A673 (cell line): ENCODE measurements around the gene CWF19L2. TPM values are rescaled to one million over a fixed set of nuclear protein-coding genes. Genes with fewer than 3 reads are reported as not detected.
"Not testable (repeated sequence)": the region's sequence is repeated elsewhere in the genome, so short reads cannot be mapped to it uniquely, and the experiment has no call there.

Source experiments
- BruUV-seq: library from RNA; stranded (reverse); fragments of 400-500 nt; replicated peaks from 2 replicates; lab custom pipeline; 2021; lab: Mats Ljungman, UMichigan
- CTCF ChIA-PET: fragments of 300-600 bp; sonication (Branson Sonifier 250); formaldehyde crosslinking; loops from one replicate; lab custom pipeline; 2022; ENCODE audit warnings: antibody characterized with exemption; lab: Charles Lee
- POLR2A ChIA-PET: fragments of 300-600 bp; sonication (Branson Sonifier 250); formaldehyde crosslinking; loops from one replicate; lab custom pipeline; 2022; ENCODE audit warnings: antibody characterized with exemption; ENCODE audit not compliant: low non-redundant PET; lab: Charles Lee
- DNase-seq: peaks from one replicate; pipeline ENCODE4 v3.0.0-alpha.2; 2015; ENCODE audit warnings: low spot score
- H3K27ac ChIP-seq: fragments of 200-600 bp; sonication (generic); 2 replicates; pipeline ENCODE4 v1.5.1; 2016; ENCODE audit warnings: mixed run types, low read depth, mild to moderate bottlenecking, mixed read lengths, antibody characterized with exemption, low read length; ENCODE audit not compliant: poor library complexity, severe bottlenecking
- H3K27me3 ChIP-seq: fragments of 200-600 bp; sonication (generic); replicated peaks from 2 replicates; pipeline ENCODE4 v1.6.1; 2017; ENCODE audit warnings: mixed run types, low read depth, mild to moderate bottlenecking, mixed read lengths, antibody characterized with exemption, low read length; ENCODE audit not compliant: insufficient read depth, poor library complexity
- H3K36me3 ChIP-seq: fragments of 200-600 bp; sonication (generic); 2 replicates; pipeline ENCODE4 v1.6.1; 2016; ENCODE audit warnings: mixed run types, mild to moderate bottlenecking, mixed read lengths, antibody characterized with exemption, low read length; ENCODE audit not compliant: insufficient read depth, poor library complexity, severe bottlenecking
- H3K4me1 ChIP-seq: fragments of 200-600 bp; sonication (generic); 2 replicates; pipeline ENCODE4 v1.6.1; 2017; ENCODE audit warnings: mixed run types, mild to moderate bottlenecking, mixed read lengths, antibody characterized with exemption, low read length; ENCODE audit not compliant: insufficient read depth, poor library complexity, severe bottlenecking
- H3K4me3 ChIP-seq: fragments of 200-600 bp; sonication (generic); 2 replicates; pipeline ENCODE4 v1.5.1; 2016; ENCODE audit warnings: low read depth, mixed run types, mild to moderate bottlenecking, mixed read lengths, low read length; ENCODE audit not compliant: poor library complexity, severe bottlenecking
- H3K9me3 ChIP-seq: fragments of 200-600 bp; sonication (generic); 2 replicates; pipeline ENCODE4 v1.6.1; 2016; ENCODE audit warnings: mixed run types, low read depth, mild to moderate bottlenecking, mixed read lengths, antibody characterized with exemption, low read length; ENCODE audit not compliant: poor library complexity, severe bottlenecking
- CTCF ChIP-seq: fragments of 300-800, 200-600 bp; sonication (generic); conservative IDR thresholded peaks from 2 replicates; pipeline ENCODE4 v1.5.1; 2017; ENCODE audit warnings: low read depth, mild to moderate bottlenecking, antibody characterized with exemption, low read length, moderate library complexity, mixed read lengths
- EZH2 ChIP-seq: fragments of 200-600 bp; sonication (generic); IDR thresholded peaks from 2 replicates; pipeline ENCODE4 v1.6.1; 2017; ENCODE audit warnings: borderline replicate concordance, low read depth, mild to moderate bottlenecking, mixed read lengths, antibody characterized with exemption, low read length; ENCODE audit not compliant: poor library complexity, severe bottlenecking
- intact Hi-C: fragments of 100-400 bp; cut with micrococcal nuclease; formaldehyde crosslinking; loops from one replicate; pipeline ENCODE4 v1.10.0; 2022; ENCODE audit not compliant: unreplicated experiment
- total RNA-seq: library from RNA; stranded (reverse); gene quantifications from 2 replicates; pipeline ENCODE4 v1.2.3, GENCODE V29; 2021

CWF19L2 gene
- total RNA-seq, 1 experiment from 2014 or later: 26.3 TPM

DNA sequence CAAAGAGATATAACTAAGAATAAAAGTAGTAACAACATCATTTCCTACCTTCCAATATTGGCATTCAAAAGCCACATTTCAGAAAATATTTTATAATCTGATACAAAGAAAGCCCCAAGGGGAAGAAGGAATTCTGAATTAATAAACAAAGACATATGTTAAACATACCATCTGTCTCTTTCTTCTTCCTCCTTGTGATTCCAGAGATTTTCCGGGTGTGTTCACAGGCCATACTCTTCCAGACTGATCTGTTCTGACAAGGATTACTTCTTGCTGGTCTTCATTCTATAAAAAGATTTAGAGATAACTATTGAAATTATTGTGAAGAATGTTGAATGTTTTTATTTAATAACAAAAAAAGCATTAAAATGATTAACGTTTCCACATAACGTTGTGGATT, 65.0 kb downstream of the CWF19L2 start:
- TF ChIP-seq EZH2: no peak
- no peak for TF ChIP-seq CTCF
- Histone ChIP-seq H3K9me3 (no peaks in the 10 kb centered on the region), H3K4me3 (no peak overlapping the region), H3K36me3 (no peaks in the 10 kb centered on the region), H3K4me1 (no peaks in the 10 kb centered on the region), H3K27ac (no peak overlapping the region), H3K27me3 (no peaks in the 10 kb centered on the region)
- no peak for DNase-seq
- intact Hi-C loops: no loop called here
- BruUV-seq: no TSS peak
- CTCF ChIA-PET: no interaction called here
- POLR2A ChIA-PET: no interaction called here

- intact Hi-C loops, POLR2A ChIA-PET: not testable (repeated sequence)
Observed at GRCh38 chr11:107390701-107391100, 66.9 kb downstream of the CWF19L2 start.

GRCh38 chr11:107387666-107388065, 70.0 kb downstream of the CWF19L2 start:
- ChIA-PET POLR2A (no interaction called here), CTCF (no interaction called here)
- no peaks in the 10 kb centered on the region for H3K27me3 ChIP-seq
- no peak for DNase-seq
- no peak overlapping the region for H3K27ac ChIP-seq
- intact Hi-C loops: no loop called here
- no peak overlapping the region for H3K4me3 ChIP-seq
- H3K4me1 ChIP-seq: no peaks in the 10 kb centered on the region
- BruUV-seq: no TSS peak
- H3K36me3 ChIP-seq: no peaks in the 10 kb centered on the region
- TF ChIP-seq CTCF: no peak
- no peak for TF ChIP-seq EZH2
- H3K9me3 ChIP-seq: no peaks in the 10 kb centered on the region

More at GRCh38 chr11:107390701-107391100, 66.9 kb downstream of the CWF19L2 start:
- CTCF ChIA-PET, BruUV-seq, DNase-seq, H3K4me3 ChIP-seq, H3K27me3 ChIP-seq, H3K9me3 ChIP-seq, H3K36me3 ChIP-seq, H3K27ac ChIP-seq, H3K4me1 ChIP-seq: not testable (repeated sequence)

DNA sequence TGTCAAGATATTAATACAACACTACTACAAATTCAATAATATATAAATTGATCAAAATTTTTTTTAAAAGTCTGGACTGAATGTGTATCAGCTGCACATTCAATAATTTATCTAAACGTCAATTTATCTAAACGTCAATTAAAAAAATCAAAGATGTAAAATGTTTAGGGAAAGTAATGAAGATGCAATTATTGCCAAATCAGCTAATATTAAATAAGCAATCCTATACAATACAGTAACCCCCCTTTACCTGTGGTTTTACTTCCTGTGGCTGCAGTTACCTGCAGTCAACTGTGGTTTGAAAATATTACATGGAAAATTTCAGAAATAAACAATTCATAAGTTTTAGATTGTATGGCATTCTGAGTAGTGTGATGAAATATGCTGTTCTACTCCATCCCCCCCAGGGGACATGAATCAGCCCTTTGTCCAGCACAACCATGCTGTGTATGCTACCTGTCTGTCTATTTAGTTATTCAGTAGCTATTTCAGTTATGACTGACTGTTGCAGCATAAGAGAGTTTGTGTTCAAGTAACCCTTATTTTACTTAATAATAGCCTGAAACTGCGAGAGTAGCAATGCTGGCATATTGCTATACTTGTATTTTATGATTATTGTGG, 72.2 kb downstream of the CWF19L2 start:
- no TSS peak for BruUV-seq
- Histone ChIP-seq H3K27me3 (no peaks in the 10 kb centered on the region), H3K4me3 (no peak overlapping the region), H3K27ac (no peak overlapping the region), H3K9me3 (no peaks in the 10 kb centered on the region), H3K4me1 (no peaks in the 10 kb centered on the region), H3K36me3 (no peaks in the 10 kb centered on the region)
- DNase-seq: no peak
- ChIA-PET POLR2A (no interaction called here), CTCF (no interaction called here)
- intact Hi-C loops: no loop called here
- TF ChIP-seq CTCF (no peak), EZH2 (no peak)
